ENCODE results near the gene EGFR.
"Not testable (repeated sequence)": the region's sequence is repeated elsewhere in the genome, so short reads cannot be mapped to it uniquely, and the experiment has no call there.

Gene EGFR

DNA sequence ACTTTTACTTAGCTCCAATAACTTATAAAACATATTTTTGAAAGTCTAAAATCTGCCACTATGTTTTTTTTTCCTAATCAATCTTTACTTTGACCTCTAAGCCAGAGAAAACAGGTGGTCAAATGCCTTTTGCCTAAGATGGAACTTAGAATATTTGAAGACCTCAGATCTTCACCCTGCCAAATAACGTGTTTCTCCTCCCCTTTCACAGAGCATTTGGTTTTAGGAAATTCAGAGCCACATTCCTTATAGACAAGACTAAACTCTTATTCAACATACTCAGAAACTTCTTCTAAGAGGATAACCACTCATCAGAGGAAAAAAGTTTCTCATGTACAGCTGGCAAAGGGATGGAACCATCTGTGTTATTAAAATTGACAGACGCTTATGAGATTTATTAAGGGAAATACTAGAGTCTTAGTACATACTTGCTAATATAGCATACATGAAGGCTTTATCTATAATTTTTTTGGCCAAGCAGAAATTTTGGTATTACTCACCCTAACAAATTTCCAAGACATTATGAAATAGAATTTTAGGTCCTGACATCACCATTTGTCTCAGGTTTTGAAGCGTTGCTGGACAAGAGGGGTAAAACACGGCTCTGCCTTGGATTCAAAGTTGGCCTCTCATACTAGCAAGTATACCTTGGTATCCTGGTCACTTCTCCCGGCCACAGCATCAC lies 2.6 kb upstream of the EGFR start:
- DNase-seq: no peak

- DNase-seq: no peak
Measured at GRCh38 chr7:55016746-55017090, 2.1 kb upstream of the EGFR start.

DNA sequence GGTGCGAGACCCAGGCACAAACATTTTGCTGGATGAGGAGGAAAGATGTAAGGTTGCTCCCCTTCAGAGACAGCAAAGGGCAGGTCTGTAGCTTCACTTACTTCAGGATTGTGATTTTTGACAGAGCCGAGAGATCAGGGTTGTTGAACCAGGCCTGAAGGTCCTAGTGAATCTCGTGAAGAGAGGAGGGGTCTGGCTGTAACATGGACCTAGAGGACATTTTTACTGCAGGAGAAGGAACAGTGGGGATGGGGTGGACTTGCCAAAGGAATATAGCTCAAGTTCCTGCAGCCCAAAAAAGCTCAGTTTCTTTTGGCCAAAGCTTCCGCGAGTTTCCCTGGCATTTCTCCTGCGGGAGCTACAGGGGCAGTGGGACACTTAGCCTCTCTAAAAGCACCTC lies 976 bp upstream of the EGFR start:
- DNase-seq: no peak

DNA sequence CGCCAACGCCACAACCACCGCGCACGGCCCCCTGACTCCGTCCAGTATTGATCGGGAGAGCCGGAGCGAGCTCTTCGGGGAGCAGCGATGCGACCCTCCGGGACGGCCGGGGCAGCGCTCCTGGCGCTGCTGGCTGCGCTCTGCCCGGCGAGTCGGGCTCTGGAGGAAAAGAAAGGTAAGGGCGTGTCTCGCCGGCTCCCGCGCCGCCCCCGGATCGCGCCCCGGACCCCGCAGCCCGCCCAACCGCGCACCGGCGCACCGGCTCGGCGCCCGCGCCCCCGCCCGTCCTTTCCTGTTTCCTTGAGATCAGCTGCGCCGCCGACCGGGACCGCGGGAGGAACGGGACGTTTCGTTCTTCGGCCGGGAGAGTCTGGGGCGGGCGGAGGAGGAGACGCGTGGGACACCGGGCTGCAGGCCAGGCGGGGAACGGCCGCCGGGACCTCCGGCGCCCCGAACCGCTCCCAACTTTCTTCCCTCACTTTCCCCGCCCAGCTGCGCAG lies 424 bp downstream of the EGFR start:
- no peak for DNase-seq

GRCh38 chr7:55019691-55020465 lies 1.1 kb downstream of the EGFR start:
- DNase-seq: no peak

- DNase-seq: no peak
Measured at GRCh38 chr7:55020466-55020871, 1.7 kb downstream of the EGFR start.

DNA sequence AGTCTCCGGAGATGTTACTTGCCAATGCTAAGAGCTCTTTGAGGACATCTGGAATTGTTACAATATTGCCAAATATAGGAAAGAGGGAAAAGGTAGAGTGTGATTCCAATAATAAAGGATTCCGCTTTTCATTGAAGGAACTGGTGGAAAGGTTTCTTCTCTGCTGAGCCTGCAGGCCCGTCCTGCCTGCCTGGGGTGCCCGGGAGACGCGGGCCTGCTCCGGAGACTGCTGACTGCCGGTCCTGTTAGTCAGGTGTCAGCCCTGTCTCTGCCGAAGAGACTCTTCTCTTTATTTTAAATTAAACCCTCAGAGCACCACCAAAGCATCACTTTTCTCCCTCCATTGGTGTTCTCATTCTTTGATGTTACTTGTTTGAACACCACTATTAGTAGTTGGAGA lies 2.2 kb downstream of the EGFR start:
- no peak for DNase-seq

DNA sequence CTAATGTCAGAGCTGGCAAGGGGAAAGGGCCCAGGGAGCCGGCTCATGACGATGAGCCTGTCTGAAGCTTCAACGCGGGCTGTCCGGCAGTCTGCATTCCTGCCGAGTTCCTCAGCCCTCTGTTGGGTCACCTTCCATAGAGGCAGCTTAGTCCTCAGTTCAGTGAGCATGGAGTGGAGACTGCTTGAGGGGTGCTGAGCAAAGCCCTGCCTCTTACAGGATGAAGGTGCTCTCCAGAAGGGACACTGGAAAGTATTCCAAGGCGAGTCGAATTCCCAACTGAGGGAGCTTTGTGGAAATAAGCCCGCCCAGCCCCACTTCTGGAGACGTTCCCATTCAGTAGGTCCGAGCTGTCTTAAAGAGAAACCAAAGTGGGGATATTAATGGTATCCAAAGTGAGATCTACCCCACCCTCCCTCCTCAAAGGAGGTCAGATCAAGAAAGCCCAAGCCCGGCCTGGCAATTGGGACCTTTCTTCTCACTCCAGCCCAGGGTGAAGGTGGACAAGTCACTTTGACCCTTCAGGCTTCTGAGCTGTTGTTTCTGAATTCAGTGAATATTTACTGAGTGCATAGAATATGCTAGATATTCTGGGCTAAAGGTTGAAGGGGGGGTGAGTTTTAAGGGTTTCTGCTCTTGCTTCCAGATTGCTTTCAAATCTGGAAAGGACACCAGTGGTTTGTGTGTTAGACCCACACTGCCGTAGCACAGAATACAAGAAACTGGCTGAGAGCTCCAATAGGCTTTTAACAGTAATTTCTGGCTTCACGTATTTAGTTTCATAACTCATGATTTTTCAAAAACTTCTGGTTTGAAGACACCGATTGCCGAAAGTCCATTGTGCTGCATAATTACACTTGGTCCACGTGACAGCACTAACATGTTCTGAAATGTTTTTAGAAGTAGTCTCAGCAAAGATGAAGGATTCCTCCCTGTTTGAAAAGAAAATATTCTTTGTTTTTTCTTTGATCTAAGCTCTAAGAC lies 3.5 kb downstream of the EGFR start:
- DNase-seq: no peak

DNA sequence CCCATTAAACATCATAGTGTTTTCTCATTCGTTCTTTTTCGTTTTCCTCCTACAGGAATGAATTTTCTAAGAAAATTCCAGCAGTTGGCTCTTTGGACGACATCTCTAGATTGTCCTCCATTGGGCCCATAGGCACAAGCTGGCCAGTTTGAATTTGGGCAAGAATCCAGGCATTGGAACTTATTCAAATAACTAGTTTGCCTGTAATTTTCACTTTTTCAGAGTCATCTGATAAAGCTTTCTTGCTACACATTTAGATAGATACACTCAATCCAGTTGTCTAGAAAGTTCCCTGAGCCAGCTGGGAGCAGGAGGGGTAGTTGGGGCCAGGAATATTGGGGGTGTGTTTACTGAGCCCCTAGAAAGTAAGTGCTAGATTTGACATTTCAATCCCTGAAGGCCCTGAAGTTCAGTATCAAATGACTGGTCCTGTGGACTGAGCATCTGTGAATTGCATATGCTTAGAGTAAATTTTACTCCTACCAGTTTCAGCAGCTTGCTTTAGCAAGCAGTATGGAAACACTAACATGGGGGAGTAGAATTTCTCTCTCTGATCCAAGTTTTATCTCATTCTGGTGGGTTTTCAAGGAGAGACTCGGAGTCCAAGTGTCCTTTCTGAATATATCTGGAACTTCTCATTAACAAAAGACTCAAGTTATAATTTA lies 5.2 kb downstream of the EGFR start:
- DNase-seq: no peak

DNA sequence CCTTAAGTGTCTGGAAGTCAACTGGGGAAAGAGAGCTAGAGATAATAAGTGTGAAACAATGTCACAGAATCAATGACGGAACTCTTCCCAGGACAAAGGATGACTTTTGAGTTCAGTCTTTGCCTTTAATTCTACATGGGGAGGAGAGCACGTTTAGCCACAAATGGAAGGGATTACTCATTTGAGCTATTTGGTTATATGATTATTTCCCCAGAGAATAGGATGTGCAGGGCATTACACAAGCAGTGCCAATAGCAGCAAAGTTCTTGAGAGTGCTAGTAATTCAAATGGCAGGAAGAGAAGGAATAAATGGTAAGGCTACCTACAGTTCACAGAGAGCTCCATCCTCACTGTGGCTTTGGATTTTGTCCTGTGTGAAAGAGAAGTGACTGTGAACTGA lies 6.0 kb downstream of the EGFR start:
- DNase-seq: no peak

DNA sequence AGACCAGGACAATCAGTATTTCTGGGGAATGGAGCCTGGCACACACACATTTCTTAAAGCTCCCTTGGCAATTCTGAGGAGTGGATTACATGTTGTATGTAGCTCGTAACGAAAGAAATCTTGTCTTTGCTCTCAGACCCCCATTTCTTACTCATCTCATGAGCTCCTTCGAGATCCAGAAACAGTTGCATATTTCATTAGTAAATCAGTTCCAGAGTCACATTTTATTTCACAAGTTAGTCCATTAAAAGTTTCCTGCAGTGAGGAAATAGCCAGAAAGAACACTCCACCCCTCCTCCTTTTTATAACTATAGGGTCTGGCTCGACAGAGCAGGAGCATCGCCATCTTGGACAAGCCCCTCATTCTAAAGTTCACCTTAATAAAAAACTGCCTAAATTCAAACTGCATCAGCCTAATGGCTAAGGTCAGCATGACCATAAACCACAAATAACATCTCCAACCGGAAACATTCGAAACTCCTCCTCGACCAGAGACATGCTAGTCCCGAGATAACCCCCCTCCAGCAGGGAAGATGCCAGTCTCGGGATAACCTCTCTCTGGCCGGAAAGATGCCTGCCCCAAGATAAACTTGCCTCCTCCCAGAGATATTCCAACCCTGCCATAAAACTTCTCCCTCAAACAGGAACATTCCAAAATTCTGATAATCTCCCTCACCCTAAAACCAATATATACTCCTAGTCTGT lies 7.4 kb downstream of the EGFR start:
- no peak for DNase-seq

DNA sequence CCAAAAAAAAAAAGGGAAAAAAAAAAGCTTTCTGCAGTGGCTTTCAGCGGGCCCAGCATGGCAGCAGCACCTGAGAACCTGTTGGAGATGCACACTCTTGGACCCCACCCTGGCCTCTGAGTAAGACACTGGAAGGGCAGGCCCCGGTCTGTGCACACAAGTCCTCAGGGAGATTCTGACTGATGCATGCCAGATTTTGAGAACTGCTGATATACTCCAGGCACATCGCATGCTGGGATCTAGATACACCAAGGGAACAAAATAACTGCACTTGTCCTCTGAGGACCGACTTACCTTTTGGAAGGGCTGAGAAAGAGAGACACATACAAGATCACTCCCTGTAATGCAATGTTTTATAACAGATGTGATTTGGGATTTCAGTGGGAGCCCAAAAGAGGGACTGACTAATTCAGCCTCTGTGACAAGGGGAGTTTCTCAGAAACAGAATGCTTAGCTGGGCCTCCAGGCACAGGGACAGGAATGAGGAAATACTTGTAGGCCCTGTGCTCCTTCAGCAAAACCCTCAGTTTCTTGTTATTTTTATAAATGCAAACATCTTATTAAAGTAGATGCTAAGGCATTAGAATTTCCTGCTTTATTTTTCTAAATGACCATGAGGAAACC lies 8.2 kb downstream of the EGFR start:
- no peak for DNase-seq

GRCh38 chr7:55028011-55028410 lies 9.2 kb downstream of the EGFR start:
- no peak for DNase-seq

GRCh38 chr7:55030314-55030713 lies 11.5 kb downstream of the EGFR start:
- DNase-seq: no peak

DNA sequence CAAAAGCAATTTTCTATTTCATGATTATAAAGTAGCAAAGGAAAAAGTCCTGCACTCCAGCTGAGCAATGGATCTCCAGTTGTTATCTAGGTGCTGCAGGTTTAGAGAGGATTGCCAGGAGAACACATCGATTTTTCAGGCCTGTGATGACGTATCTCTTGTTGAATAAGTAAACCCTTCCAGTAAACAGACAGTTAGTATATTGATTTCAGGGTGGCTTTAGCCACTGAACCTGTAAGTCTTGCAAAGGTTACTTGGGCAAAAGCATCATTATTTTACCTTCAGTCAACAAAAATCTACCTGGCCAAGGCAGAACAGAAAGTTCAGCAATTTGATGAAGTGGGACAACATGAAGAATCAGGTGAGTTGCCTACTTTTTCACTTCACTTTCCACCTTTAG lies 12.3 kb downstream of the EGFR start:
- DNase-seq: no peak

- no peak for DNase-seq
Measured at GRCh38 chr7:55032069-55032699, 13.4 kb downstream of the EGFR start.

DNA sequence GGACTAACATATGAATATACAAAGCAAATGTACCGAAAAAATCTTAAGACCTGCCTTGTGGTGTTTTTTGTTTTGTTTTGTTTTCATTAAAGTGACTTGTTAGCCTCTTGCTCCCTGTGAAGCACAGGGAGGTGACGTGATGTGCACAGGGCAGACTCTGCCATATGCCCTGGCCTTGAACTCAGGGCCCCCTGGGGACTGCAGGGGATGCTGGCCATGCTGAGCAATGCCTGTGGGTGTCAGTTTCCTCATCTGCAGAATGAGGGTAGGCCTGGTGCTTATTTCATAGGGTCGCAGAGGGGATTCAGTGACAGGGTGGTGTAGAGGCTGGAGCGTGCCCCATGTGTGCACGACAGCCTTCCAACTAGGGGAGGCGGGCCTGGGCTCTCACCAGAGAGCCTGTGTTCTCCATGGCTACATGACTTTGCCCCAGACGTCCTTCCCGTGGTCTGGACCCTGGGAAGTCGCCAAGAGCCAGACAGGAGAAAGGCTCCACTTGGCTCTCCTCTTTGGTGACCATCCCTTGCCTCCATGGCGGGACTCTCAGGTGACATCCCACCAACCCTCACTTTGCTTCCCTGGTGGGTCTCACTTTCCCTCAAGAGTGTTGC lies 14.5 kb downstream of the EGFR start:
- DNase-seq: no peak

DNA sequence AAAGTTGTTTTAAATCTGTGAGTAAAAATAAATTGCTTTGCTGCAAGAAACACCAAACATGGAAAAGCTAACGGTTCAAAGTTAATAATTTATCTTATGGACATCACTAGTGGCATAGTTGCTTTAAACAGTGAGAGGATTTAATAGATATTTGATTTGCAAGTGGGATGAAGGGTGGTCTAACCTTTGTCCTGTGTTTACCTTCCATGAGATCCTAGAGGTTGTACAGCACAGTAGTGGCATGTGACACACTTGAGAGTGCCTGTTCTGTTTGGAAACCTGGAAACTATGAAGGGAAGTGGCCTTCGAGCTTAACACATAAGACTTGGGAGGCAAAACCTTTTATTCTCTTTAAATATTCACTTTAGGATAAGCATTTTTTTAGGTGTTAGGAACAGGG lies 16.0 kb downstream of the EGFR start:
- no peak for DNase-seq

- not testable (repeated sequence) for DNase-seq
Measured at GRCh38 chr7:55035410-55035809, 16.6 kb downstream of the EGFR start.

DNA sequence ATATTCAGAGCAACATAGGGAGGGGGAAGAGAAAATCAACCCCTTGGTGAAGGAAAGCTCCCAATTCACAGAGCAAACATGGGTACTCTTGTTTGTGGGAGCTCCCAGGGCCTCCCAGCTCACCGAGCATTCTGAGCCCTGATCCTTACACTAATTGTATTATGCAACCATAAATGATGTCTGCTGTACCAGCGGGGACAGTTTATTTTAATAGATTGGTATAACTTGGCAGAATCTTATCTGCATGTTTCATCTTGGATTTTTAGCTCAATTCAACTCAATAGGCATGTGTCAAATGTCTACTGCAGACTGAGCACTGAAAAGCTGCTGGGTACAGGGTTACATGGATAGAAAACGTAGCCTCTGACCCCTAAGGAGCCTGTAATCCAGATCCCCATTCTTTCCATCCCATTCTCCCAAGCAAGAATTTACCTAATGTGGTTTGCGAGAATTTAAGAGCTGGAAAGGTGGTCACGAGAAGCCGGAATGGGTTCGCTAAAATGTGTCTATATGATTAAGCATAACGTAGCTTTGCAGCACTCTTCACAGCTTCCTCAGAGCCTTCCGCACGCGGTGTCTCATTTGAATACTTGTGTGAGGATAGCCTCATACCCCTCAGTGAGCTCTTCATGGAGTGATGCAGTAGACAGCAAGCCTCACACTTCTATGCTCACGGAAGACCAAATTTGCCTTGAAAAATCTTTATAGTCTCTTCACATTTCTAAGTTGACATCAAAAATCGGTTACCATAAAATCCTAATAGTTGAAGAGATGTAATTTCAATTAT lies 18.3 kb downstream of the EGFR start:
- no peak for DNase-seq

Data from AML-193 (cell line).